Measurements from ENCODE around the gene SRSF4. TPM values are rescaled to one million over a fixed set of nuclear protein-coding genes. Genes with fewer than 3 reads are reported as not detected.

Gene SRSF4
- total and polyA plus RNA-seq, 2 donors (not counting 1 experiment from before 2014, with no cell fraction given), result 51.4 to 61.9 TPM

GRCh38 chr1:29209173-29209572 lies 27.5 kb upstream of the SRSF4 start:
- DNase-seq (ENCODE audit: low read depth in 2 of 2), result peak; percentile 32 to 66
- Histone ChIP-seq H3K9ac (ENCODE audit: insufficient read depth, low read length) (no peak overlapping the region), H3K9me3 (ENCODE audit: control insufficient read depth, insufficient read depth, low read depth, low read length) (no peaks in the 10 kb centered on the region), H3K27me3 (ENCODE audit: control insufficient read depth, insufficient read depth, low read length) (no peaks in the 10 kb centered on the region), H3K4me1 (ENCODE audit: control insufficient read depth, extremely low read depth, insufficient read depth, low read length) (peaks cover 6% of the 10 kb centered on the region), H3K27ac (ENCODE audit: insufficient read depth, low read length) (no peak overlapping the region), H3K36me3 (ENCODE audit: control insufficient read depth, insufficient read depth, low read length) (peaks cover 6% of the 10 kb centered on the region), H3K4me2 (ENCODE audit: extremely low read depth, insufficient read depth, low read length) (peak overlapping the region; percentile 19), H3K79me2 (ENCODE audit: control insufficient read depth, insufficient read depth, low read length) (no peaks in the 10 kb centered on the region), H2AFZ (ENCODE audit: low read length) (no peak overlapping the region), H4K20me1 (ENCODE audit: control insufficient read depth, extremely low read depth, insufficient read depth, low read length) (no peaks in the 10 kb centered on the region), H3K4me3 (replicated peaks in 1 of 4; ENCODE audit: control extremely low read depth in 1 of 4, insufficient read depth in 1 of 4, low read depth in 3 of 4, low read length in 4 of 4) (no peak overlapping the region)
- TF ChIP-seq EZH2 (IDR thresholded peaks at IDR 0.05; ENCODE audit: low read length, missing control alignments) (no peak), CTCF (conservative IDR thresholded peaks at IDR 0.05 in 1 of 2, IDR thresholded peaks at IDR 0.05 in 1 of 2; ENCODE audit: low read depth in 1 of 2, low read length in 2 of 2) (no peak)

GRCh38 chr1:29208442-29208841 lies 26.7 kb upstream of the SRSF4 start:
- Histone ChIP-seq H3K79me2 (ENCODE audit: control insufficient read depth, insufficient read depth, low read length) (no peaks in the 10 kb centered on the region), H3K4me1 (ENCODE audit: control insufficient read depth, extremely low read depth, insufficient read depth, low read length) (peaks cover 6% of the 10 kb centered on the region), H3K27me3 (ENCODE audit: control insufficient read depth, insufficient read depth, low read length) (no peaks in the 10 kb centered on the region), H3K4me2 (ENCODE audit: extremely low read depth, insufficient read depth, low read length) (no peak overlapping the region), H3K9ac (ENCODE audit: insufficient read depth, low read length) (no peak overlapping the region), H3K27ac (ENCODE audit: insufficient read depth, low read length) (no peak overlapping the region), H3K36me3 (ENCODE audit: control insufficient read depth, insufficient read depth, low read length) (peaks cover 6% of the 10 kb centered on the region), H2AFZ (ENCODE audit: low read length) (no peak overlapping the region), H3K9me3 (ENCODE audit: control insufficient read depth, insufficient read depth, low read depth, low read length) (no peaks in the 10 kb centered on the region), H3K4me3 (replicated peaks in 1 of 4; ENCODE audit: control extremely low read depth in 1 of 4, insufficient read depth in 1 of 4, low read depth in 3 of 4, low read length in 4 of 4) (no peak overlapping the region), H4K20me1 (ENCODE audit: control insufficient read depth, extremely low read depth, insufficient read depth, low read length) (no peaks in the 10 kb centered on the region)
- no peak for DNase-seq (ENCODE audit: low read depth in 2 of 2)
- TF ChIP-seq EZH2 (IDR thresholded peaks at IDR 0.05; ENCODE audit: low read length, missing control alignments) (no peak), CTCF (conservative IDR thresholded peaks at IDR 0.05 in 1 of 2, IDR thresholded peaks at IDR 0.05 in 1 of 2; ENCODE audit: low read depth in 1 of 2, low read length in 2 of 2) (no peak)

- peak; percentile 97 to 98 for DNase-seq (ENCODE audit: low read depth in 2 of 2)
- no peaks in the 10 kb centered on the region for H4K20me1 ChIP-seq (ENCODE audit: control insufficient read depth, extremely low read depth, insufficient read depth, low read length)
- peak overlapping the region; percentile 72 for H3K4me2 ChIP-seq (ENCODE audit: extremely low read depth, insufficient read depth, low read length)
- H3K9ac ChIP-seq (ENCODE audit: insufficient read depth, low read length), result peak overlapping the region; percentile 33
- H2AFZ ChIP-seq (ENCODE audit: low read length), result peak overlapping the region; percentile 76
- H3K27me3 ChIP-seq (ENCODE audit: control insufficient read depth, insufficient read depth, low read length), result no peaks in the 10 kb centered on the region
- peaks cover 6% of the 10 kb centered on the region for H3K36me3 ChIP-seq (ENCODE audit: control insufficient read depth, insufficient read depth, low read length)
- no peaks in the 10 kb centered on the region for H3K9me3 ChIP-seq (ENCODE audit: control insufficient read depth, insufficient read depth, low read depth, low read length)
- H3K4me1 ChIP-seq (ENCODE audit: control insufficient read depth, extremely low read depth, insufficient read depth, low read length), result peaks cover 10% of the 10 kb centered on the region
- TF ChIP-seq EZH2 (IDR thresholded peaks at IDR 0.05; ENCODE audit: low read length, missing control alignments) (no peak), CTCF (conservative IDR thresholded peaks at IDR 0.05 in 1 of 2, IDR thresholded peaks at IDR 0.05 in 1 of 2; ENCODE audit: low read depth in 1 of 2, low read length in 2 of 2) (peak; percentile 93 to 95)
- no peaks in the 10 kb centered on the region for H3K79me2 ChIP-seq (ENCODE audit: control insufficient read depth, insufficient read depth, low read length)
- no peak overlapping the region for H3K4me3 ChIP-seq (replicated peaks in 1 of 4; ENCODE audit: control extremely low read depth in 1 of 4, insufficient read depth in 1 of 4, low read depth in 3 of 4, low read length in 4 of 4)
- peak overlapping the region; percentile 91 for H3K27ac ChIP-seq (ENCODE audit: insufficient read depth, low read length)
Measured at GRCh38 chr1:29202584-29203340, 21.1 kb upstream of the SRSF4 start.

Measured in fibroblast of lung (primary cell).